Smooth muscle cell of the brain vasculature (primary cell): Measurements from ENCODE around the gene CRADD.
"Not testable (repeated sequence)": the region's sequence is repeated elsewhere in the genome, so short reads cannot be mapped to it uniquely, and the experiment has no call there.

Experiments
- DNase-seq: peaks from one replicate; pipeline ENCODE4 v3.0.0-alpha.2; 2012; ENCODE audit warnings: low read depth, low spot score

The CRADD gene

DNA sequence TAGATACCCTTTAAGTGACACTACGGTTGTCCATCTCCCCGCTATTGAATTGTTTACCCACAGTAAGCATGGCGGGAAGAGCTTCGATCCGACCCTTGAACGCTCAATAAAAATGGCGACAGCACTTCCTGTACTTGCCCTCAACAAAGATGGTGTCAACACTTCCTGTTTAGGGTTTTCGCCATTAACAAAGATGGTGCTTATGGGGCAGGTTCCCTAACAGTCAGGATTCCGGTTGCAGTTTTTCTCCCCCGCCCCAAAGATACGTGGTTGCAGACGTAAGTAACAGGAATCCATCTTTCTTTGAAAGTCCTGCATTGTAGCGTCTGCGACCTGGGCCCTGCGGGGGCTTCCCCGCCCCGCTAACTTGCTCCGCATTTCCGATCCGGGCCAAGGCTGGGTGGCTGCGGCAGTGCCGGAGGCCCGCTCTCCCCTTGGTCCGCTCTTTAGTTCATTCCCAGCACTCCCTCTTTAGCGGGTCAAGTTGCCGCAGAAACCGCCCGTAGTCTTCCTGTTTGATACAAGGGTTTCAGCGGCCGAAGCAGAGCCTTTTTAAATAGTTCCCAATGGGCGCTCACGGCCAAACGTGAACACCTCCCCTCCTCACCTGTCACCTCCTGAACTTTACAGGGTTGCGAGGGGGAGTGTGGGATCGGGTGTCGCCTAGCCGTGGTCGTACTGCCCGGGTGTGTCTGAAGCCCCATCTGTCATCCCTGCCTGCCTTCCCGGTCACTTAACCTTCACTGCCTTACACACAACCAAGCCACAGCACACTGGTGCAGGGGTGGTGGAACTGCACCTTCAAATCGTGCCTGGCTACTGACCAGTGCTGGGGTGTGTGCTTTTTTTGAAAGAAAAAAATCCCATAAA is at the start of gene CRADD:
CRADD (plus strand) TSS at position 181 of the 870 bp plus-strand sequence.
- peak; percentile 92 for DNase-seq

DNA sequence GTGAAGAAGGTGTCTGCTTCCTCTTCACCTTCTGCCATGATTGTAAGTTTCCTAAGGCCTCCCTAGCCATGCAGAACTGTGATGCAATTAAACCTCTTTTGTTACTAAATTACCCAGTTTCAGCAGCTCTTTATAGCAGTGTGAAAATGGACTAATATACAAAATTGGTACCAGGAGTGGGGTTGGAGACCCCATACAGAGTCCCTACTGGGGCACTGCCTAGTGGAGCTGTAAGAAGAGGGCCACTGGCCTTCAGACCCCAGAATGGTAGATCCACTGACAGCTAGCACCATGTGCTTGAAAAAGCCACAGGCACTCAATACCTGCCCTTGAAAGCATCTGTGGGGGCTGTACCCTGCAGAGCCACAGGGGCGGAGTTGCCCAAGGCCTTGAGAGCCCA is 44.8 kb upstream of the CRADD start:
- DNase-seq, result no peak

DNA sequence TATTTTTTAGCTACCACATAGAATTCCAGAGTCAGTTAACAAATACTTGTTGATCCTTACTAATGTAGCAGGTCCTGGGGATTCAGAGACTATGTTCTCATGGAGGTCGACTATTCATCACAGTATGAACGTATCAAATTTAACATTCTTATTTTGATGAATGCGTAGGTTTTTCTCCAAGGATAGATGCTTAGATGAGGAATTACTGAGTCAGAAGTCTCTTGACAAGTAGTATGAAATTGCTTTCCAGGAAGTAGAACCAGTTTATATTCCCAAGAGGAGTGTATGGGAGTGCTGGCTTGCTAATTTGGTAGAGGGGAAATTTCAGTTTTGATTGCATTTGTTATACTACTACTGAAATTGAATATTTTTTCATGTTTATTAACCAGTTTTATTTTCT is 42.8 kb upstream of the CRADD start:
- no peak for DNase-seq

DNA sequence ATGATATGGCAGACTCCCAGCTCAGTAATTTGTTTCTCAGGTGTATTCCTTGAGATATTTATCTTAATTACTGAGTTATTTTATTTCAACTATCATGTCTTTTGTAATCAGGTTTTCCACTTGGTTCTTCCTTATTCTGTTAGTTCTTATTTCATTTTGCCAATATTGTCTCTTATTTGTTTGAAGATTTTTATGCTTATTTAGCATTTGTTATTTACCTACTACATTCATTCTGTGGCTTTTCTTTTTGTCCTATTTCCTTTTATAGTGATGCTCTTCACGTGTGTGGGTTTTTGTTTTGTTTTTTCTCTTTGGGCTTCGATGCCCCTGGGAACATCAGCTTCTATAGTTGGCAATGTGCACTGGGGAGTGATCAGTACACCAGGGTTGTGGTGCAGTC is 40.5 kb upstream of the CRADD start:
- no peak for DNase-seq

DNA sequence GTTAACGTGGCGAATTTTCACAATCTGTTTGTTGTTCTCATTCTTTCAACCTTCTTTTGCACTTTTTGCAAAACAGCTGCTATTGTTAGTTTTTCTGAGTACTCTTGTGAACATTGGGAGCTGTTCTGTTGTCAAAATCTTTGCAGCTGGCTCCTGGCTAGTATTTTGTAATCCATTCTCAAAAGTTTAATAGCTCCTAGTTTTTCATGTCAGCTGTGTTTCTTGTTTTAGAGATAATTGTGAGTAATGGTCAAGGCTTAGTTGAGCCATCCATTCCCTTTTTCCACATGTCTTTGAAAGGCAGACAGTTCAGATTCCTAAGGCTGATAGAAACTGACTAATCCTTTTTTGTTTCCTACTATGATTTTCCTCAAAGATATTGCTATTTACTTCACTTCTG is 39.1 kb upstream of the CRADD start:
- DNase-seq, result no peak

DNA sequence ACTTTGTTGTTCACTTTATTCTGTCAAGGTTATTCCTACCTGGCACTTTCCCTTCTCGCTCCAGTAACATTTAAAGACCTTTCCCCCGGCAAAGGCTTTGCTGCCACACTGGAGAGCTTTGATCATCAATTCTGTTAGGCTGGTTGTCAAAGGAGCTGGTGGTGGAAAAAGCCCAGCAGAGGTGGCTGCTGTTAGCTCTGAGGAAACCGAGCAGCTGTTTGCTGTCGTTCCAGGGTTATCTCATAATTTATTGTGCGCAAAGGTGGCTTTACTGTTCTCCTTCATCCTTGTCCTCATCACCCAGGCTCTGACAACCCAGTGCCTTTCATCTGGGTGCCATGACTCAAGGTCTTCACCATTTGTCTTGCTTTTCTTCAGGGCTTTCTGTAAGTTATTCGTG is 38.2 kb upstream of the CRADD start:
- no peak for DNase-seq

DNA sequence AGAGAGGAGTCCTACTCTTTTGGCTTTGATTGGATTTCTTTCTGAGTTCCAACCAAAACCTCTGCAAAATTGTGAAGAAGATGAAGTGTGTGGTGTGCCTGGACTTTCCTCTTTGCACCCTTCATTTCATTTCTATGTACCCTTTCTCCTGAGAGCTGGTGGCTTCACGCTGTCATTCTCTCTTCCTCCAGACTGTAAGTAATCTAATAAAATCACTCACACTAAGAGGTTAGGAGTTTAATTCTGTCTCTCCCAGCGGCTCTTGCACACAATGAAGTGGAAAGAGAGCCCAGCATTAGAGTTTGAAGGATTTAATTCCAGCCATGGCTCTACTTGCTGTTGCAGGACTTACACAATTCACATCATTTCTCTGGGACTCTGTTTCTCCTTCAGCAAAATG is 37.8 kb upstream of the CRADD start:
- DNase-seq, result no peak

DNA sequence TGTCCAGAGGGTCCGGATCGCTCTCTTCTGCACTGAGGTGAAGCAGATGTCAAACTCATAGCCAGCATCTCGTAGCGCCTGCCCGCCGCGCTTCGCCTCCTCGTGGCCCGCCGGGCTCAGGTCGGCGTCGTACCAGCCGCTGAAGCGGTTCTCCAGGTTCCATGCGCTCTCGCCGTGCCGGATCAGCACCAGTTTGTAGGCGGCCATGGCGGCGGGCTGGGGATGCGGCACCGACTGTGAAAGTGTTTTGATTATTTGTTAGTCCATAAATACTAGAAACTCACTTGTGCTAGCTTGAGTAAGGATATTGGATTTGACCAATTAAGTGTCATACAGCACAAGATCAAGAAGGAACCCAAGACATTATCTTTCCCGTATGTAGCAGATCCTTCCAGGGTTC is 35.8 kb upstream of the CRADD start:
- DNase-seq, result not testable (repeated sequence)

DNA sequence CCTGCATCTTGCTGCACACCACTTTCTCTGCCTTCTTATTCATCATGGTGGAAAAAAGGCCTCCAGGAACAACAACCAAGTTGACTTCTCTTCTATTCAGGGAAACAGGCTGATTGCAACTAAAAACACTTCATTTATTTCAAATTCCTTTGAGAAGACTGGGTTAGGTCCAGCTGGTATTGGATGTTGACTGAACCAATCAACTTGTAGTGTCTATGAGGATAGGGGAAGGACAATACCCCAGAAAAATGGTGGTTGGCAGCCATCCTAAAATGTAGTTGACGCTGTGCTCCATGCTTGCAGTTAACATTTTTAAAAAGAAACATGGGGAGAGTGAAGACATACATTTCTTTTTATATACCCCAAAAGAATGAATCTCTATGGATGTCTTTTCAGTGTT is 34.4 kb upstream of the CRADD start:
- DNase-seq, result no peak

DNA sequence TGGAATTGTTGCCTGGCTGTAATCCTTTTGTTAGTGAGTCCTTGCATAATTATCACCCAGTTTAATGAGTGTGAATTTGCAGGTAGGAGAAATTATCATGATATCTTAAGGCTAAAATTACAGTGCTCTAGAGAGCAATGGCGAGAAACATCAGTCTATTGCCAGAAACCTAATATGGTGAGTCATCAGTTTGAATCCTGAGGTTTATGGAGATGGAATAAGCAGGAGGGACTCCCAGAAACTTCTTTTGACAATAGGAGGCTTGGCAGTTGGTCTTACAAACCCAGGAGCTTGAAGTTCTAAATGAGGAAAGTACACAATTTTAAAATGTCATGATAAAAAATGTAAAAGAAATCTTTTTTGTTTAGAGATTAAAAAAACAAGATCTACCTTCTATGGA is 31.5 kb upstream of the CRADD start:
- no peak for DNase-seq

DNA sequence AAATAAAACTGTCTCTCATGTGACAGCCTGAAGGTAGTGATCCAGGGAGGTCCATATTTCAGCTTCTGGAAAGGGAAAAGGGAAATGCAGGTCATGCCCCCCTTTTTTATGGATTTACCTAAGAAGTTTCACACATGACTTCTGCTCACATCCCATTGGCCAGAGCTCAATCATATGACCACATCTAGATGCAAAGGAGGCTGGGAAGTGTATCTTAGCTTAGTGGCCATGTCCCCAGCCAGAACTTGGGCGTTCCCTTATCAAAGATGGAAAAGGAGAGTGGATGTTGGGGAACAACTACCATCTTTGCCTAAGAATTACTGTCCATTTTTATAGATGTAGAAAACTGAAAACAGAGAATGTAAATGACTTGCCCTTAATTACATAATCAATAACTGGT is 26.5 kb upstream of the CRADD start:
- no peak for DNase-seq

DNA sequence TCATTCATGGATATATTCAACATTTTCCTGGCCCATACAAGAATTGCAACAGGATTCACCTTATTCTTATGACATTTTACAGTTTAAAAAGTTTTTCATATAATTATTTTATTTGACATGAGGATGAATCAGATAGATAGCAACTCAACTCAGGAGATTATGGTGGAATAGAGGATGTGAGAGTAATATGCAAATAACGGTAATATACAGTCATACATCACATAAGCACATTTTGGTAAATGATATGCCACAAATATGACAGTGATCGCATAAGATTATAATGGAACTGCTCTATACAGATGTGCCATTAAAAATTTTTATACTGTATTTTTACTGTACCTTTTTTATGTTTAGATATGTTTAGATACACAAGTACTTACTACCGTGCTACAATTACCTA is 24.1 kb upstream of the CRADD start:
- no peak for DNase-seq

DNA sequence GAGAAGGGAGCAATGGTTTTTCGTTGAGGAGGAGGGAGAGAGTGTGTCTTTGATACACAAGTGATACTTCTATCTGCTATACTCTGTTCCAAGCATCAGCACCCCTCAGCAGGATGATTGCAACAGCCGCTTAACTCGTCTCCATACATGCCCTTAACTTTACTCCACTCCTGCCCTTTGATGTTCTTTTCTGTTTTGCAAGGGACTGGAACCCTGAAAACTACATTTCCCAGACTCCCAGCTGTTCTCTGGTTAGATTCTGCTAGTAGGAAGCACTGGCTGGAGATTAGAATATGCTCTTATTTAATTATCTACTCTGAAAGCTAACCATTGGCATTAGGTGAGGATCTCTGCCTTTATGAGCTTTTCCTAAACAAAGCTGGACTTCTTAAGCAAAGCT is 23.5 kb upstream of the CRADD start:
- DNase-seq, result no peak

DNA sequence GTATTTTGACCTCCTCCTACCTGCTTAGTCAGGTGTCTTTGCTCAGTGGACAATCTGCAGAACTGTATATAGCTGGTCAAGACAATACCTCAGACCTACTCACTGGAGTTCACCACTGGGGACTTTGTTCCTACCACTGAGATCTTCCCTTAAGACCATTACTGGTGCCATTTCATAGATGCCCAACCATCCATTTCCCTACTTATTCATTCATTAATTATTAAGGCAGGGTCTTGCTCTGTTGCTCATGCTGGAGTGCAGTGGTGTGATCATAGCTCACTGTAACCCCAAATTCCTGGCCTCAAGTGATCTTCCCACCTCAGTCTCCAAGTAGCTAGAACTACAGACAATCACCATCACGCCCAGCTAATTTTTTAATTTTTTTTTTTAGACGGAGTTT is 22.8 kb upstream of the CRADD start:
- no peak for DNase-seq

DNA sequence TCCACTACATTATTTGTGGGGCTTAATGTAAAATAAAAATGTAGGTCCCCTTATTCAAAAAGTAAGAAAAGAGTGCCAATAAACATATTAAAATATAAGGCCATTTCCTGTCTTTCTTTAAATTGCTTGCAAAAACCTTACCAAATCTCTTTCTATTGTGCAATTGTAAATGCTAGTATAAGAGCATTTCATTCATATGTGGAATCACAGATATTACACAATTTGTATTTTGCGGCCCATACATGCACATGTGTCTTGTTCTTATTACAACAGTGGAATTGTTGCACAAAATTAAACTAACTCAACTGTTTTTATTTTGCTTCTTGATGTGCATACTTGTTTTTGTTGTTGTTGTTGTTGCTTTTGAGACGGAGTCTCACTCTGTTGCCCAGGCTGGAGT is 20.1 kb upstream of the CRADD start:
- no peak for DNase-seq

DNA sequence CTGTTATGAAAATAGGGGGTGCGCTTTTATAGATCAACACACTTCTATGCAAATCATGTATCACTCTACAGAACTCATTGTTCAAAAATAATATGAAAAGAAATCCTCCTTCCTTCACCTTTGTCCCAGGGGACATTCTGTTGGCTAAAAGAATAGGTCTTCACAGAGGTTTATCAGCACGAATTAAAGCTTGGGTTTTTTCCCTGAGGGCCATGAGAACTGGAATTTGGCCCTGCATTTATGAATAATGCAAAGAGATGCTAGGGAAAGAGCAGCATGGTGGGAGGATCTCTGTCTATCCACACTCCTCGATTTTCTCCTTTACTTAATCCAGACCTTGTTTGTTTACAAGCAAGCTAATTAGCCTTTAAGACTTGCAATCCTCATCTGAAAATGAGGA is 16.2 kb upstream of the CRADD start:
- no peak for DNase-seq

DNA sequence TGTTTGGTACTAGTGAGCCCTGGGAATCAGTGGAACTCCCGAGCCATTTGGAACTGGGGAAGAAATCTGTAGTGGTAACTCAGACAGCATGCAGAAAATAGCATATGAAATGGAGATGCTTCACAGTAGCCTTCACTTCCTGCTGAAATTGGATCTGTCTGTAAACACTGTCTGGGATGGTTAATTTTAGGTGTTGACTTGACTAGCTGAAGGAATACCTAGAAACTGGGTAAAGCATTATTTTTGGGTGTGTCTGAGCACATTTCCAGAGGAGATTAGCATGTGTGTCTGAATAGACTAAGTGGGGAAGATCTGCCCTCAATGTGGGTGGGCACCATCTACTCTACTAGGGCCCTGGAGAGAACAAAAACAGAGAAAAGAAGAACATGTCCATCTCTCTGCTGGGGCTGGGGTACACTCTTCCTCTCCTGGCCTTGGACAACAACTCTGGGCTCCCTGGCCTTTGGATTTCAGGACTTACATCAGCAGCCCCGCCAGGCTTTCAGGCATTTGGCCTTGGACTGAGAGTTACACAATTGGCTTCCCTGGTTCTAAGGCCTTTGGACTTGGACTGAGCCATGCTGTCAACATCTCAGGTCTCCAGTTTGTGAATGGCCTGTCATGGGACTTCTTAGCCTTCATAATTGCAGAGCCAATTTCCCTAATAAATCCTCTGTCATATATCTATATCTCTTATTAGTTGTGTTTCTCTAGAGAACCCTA is 14.0 kb upstream of the CRADD start:
- no peak for DNase-seq

DNA sequence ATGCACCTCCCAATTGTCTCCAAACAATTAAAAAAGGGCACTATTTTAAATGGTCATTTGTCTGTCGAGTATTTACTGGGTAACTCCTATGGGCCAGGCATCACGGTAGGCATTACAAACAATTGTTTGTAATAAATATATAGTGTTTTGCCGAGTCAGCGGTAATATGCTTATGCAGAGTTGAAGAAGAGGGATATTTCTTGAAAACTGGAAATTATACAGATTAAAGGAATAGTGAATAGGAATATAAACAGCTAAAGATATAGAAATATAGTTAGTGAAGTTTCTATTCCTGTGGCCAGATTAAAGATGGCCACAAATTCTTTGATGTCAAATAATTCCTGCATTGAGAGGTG is 13.5 kb upstream of the CRADD start:
- no peak for DNase-seq

DNA sequence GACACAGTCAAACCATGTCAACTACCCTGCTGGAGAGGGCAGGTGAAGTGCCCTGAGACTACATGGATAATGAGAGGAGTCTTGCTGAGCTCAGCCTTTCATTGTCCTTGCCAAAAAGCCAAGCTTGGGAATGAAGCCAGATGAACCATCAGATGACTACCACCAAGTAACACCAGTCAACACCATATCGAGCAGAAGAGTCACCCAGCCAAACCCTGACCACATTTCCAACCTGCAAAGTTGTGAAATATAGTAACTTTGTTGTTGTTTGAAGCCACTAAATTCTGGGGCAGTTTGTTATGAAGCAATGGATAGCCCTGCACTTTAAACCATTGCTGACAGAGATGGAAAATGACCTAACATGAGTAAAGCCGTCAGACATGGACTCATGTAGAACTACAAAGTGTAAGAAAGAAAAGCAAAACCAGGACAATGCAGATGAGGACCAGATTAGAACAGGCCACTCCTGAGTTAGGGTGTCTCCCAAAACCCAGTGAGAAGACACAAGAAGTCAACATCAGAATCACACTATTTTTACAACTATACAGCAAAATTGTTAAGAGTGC is 12.5 kb upstream of the CRADD start:
- no peak for DNase-seq

DNA sequence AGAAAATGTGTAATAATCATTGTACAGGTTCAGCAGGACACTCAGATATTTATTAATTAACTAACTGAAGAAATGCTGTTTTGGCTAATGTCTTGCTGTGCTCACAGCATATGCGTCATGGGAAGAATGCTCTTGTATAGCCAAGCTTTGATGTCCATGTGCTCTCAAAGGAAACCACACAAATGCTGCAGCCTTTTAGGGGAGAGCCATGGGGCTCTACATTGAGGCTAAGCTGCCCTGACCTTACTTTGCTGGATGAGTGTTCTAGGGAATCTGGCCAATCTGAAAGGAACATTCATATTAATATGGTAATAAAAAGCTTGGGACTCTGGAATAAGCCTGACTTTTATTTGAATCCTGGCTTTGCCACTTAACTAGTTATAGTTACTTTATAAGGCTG is 9.5 kb upstream of the CRADD start:
- DNase-seq, result no peak

DNA sequence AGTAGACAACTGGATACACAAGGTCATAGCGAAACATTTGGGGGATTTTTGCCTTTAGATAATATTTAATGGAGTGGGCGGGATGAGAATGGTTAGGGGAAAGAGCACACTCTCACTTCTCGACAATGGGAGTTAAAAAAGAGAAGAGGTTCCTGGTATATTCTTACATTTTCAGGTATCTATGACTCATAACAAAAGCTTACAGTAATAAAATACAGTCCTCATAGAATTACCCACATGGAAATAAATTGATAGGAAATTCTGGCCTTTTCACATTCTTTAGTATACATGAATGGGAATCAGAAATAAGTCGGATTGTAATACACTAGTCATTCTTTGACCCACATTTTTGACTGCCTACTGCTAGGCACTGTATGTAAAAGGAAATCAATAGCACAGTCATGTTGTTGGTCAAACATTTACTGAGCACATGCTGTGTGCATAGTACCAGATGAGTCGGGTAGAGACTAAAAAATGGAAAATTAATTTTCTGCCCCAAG is 8.2 kb upstream of the CRADD start:
- no peak for DNase-seq

DNA sequence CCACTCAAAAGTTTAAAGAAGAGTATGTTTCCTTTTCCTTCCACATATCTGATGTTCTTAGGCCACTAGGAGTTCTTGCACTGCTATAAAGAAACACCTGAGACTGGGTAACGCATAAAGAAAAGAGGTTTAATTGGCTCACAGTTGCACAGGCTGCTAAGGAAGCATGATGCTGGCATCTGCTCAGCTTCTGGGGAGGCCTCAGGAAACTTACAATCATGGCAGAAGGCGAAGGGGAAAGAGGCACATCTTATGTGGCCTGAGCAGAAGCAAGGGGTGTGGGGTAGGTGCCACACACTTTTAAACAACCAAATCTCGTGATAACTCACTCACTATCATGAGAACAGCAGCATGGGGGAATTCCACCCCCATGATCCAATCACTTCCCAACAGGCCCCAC is 7.7 kb upstream of the CRADD start:
- no peak for DNase-seq

DNA sequence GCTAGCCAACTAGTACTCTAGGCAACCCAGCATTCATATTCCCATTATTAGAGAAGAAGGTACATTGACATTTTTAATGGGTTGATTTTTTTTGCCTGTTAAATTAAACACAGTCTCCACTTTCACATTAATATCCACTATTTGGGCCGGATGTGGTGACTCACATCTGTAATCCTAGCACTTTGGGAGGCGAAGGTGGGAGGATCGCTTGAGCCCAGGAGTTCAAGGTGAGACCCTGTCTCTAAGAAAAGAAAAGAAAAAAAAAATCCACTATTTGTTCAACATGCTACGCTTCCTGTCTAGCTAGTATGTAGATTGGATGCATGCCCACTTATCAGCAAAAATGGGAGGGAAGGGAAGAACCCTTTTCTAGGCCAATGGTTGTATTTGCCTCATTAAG is 7.1 kb upstream of the CRADD start:
- no peak for DNase-seq
